Putamen (tissue), 1 donor: ENCODE data around the gene PRDM2.

Source experiments
- DNase-seq: peaks from one replicate; pipeline ENCODE4 v3.0.0-alpha.2; 2016; ENCODE audit warnings: low spot score

The PRDM2 gene

GRCh38 chr1:13792419-13792818 is 92.4 kb downstream of the PRDM2 start:
- DNase-seq, result no peak

- peak; percentile 47 for DNase-seq
These were observed 93.2 kb downstream of the PRDM2 start for GRCh38 chr1:13793088-13793730.

DNA sequence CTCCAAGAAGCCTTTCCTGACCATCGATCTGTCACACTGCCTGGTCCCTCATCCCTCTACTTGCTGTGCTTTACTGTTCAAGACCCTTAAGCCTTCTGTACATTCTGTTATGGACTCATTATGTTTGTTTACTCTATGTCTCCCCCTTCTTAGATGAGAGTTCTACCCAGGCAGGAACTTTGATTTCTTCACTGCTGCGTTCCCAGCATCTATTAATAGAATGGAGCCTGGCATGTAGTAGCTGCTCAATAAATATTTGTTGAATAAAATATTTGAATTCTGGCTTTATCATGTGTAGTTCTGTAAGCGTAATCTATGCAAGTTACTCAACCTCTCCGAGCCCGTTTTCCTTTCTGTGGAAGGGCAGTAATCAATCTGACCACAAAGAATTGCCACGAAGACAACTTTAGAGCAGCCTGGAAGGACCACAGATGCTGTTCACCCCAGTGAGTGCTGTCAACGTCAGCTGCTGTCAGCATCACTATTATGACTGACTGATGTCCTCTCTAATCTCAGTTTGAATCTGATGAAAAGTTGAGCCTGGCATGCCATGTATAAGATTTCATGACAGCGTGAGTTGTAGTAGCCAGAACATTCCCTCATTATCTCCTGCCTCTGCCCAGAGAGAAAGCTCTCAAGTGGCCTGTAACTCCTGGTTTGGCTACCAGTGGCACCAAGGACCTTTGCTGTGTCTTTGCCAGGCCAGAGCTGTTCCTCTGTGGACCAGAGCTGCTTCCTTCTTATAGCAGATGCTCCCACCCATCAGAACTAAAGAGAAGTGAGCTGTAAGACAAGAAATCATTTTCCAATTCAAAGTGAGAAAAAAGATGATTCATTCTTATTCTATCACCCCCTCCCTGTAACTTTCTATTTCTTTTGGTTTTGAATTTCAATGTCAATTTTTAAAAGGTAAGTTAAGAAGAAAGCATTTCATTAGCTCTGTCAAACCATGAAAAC is 94.5 kb downstream of the PRDM2 start:
- DNase-seq, result no peak

DNA sequence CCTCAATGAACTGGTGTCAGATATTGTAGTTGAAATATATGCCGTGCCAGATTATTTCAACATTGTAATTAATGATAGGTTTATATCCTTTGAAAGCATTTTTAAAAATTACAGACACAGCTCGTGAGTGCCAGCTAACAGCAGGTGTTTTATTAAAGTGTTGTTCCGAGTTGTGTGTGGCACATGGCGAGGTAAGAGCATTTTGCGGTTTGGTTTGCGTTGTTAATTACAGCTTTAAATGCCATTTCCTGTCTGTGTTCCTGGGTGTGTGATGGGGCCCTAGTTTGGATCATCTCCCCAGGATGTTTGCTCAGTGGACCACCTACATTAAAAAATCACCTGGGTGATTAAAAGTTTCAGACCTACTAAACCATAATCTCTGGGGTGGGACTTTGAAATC is 97.4 kb downstream of the PRDM2 start:
- no peak for DNase-seq

DNA sequence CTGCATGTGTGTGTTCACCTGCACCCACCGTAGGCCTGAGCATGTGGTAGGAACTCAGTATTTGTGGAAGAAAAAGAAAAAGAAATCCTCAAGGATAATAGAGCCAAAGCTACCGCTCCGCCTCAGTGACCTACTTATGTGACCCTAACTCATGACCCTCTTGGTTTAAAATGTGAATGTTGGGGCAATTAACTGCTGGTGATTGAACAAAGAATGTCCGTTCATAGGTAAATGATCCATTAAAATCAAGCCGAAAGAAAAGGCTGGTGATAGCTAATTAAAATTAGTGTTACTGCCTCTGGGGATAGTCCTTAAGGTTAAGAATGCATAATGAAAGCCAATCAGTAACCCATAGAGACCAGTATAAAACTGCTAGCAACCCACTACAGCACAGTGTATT is 98.1 kb downstream of the PRDM2 start:
- DNase-seq, result no peak

GRCh38 chr1:13799502-13800283 is 99.7 kb downstream of the PRDM2 start:
- DNase-seq, result no peak

DNA sequence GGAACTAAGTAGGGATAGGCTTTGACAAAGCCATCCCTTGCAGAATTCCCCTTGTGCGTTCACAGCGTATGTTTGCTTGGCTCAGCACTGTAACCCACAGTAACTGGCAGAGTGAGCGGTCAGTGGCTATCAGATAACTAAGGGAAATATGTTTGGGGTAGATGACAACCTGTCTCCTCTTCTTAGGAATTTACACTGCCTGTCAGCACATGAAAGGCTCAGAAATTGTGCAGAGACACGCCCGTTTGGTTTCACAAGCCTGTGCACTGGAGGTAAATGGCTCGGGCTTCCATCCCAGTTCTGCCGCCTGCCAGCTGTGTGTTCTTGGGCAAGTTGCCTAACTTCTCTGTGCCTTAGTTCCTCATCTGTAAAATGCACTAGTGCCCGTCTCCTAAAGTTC is 101.2 kb downstream of the PRDM2 start:
- no peak for DNase-seq

- DNase-seq, result no peak
These were observed 101.9 kb downstream of the PRDM2 start for GRCh38 chr1:13801655-13802486.

- DNase-seq, result no peak
These were observed 103.0 kb downstream of the PRDM2 start for GRCh38 chr1:13802782-13803545.

GRCh38 chr1:13803546-13804239 is 103.7 kb downstream of the PRDM2 start:
- no peak for DNase-seq

DNA sequence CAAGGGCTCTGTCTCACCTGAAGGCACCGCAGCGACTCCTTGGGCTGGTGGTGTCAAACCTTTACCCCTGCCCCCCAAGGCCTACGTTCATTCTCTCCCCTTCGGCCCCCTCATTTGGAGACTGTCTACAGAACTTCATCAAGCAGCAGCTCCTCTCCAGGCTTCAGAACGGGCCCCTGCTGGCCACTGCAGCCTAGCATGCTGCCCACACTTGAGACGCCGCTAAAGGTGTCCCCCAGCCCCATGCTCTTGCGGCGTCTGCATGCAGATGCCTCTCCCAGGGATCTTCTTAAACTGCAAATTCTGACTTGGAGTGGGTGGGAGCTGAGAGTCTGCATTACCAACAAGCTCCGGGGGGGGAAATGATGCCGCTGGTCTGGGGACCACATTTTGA is 104.2 kb downstream of the PRDM2 start:
- no peak for DNase-seq

DNA sequence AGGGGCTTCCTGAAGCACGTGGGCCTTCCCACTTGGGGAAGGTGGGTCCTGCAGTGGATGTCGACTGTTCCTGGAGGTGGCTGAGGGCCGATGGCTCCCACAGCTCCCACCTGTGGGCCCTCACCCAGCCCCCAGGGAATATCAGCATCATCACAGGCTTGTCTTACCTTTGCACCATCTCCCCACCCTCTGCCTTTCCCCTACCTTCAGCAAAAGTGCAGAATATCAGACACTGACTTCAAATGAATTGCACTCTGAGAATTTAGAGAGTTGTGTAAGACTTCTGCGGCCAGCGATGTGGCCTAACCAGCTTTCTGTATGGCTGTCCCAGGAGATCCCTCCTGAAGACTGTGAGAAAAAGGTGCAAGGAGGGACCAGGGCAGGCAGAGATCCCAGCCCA is 105.4 kb downstream of the PRDM2 start:
- no peak for DNase-seq

GRCh38 chr1:13806108-13806507 is 106.1 kb downstream of the PRDM2 start:
- DNase-seq, result no peak

GRCh38 chr1:13807209-13807608 is 107.2 kb downstream of the PRDM2 start:
- DNase-seq, result no peak

- DNase-seq, result no peak
These were observed 108.7 kb downstream of the PRDM2 start for GRCh38 chr1:13808729-13809131.

DNA sequence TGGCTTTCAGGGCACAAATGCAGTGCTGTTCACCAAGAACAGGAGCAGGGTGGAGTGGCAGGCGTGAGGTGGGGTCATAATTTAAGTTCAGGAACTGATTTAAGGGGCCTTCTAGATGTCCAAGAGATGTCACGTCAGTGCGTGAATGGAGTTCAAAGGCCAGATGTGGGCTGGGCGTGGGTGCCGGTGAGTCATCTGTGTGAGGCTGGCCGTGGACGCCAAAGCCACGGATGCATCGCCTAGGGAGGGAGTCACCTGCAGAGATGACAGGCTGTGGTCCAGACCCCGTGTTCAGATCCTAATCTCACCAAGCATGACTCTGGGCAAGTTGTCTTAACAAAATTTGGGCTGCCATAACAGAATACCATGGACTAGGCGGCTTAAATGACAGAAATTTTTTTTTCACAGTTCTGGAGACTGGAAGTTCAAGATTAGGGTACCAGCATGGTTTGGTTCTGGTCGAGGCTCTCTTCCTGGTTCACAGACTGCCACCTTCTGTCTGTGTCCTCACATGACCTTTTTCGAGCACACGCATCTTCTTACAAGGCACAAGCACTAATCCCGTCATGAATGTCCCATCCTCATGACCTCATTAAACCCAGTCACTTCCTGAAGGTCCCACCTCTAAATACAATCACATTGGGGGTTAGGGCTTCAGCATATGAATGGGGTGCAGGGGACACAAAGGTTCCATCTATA is 109.6 kb downstream of the PRDM2 start:
- DNase-seq, result no peak

DNA sequence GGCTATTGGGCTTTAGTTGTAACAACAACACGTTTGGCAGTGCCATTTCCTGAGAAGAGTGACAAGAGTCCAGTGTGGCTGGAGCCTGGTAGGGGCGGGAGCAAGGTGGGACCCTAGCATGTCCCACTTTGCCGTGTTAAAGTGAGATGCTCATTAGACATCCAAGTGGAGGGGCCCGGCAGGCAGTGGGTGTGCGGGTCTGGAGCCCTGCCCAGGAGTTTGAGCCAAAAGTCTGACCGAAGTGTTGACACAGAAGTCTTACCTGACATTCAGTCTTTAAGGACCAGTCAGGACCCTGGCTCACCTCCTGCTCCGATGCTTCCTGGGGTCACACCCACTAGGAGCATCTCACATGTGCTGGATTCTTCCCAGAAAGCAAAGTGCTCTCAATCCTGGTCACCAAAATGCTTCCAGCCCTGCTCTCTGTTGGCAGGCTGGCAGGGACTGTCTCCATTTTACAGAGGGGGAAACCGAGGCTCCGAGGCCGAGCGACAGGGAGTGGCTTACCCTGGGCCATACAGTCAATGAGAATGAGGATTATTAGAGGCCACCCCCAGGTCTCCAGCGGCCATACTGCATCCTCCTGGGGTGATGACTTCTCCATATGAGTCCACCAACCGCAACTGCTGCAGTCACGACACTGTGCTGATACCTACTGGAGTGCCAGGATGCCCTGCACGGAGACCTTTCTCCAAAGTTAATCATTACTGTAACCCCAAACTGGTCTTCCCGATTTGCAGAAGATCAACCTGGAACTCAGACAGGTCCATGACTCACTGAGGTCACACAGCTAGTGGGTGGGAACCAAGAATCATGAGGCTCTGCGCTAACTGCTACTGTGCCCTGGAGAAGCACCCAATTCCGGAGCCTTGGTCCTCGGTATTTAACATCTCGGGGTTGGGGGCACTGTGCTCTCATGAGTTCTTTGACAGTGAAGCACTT is 112.7 kb downstream of the PRDM2 start:
- DNase-seq, result no peak

GRCh38 chr1:13813398-13814012 is 113.5 kb downstream of the PRDM2 start:
- DNase-seq, result no peak
